Measurements from ENCODE around the gene RWDD4. TPM values are rescaled to one million over a fixed set of nuclear protein-coding genes. Genes with fewer than 3 reads are reported as not detected.

The RWDD4 gene
- total RNA-seq, 4 donors from 2014 or later, result 11.8 to 31.2 (median 19.3) TPM

- H3K36me3 ChIP-seq, result no peaks in the 10 kb centered on the region
- no peaks in the 10 kb centered on the region for H3K9me3 ChIP-seq
- H3K27ac ChIP-seq, result no peak overlapping the region
- DNase-seq, result no peak
- intact Hi-C loops (cut with DNase I; ENCODE audit: low total_unique reads), result no loop called here
- no peak for TF ChIP-seq CTCF (IDR thresholded peaks at IDR 0.05)
- TF ChIP-seq POLR2A (IDR thresholded peaks at IDR 0.05), result no peak
- H3K4me3 ChIP-seq, result no peak overlapping the region
- no peaks in the 10 kb centered on the region for H3K4me1 ChIP-seq
- no peaks in the 10 kb centered on the region for H3K27me3 ChIP-seq
Measured at GRCh38 chr4:183675625-183676024, 16.6 kb upstream of the RWDD4 start.

GRCh38 chr4:183674153-183674552 lies 15.2 kb upstream of the RWDD4 start:
- H3K4me3 ChIP-seq, result no peak overlapping the region

GRCh38 chr4:183670960-183671555 lies 12.1 kb upstream of the RWDD4 start:
- intact Hi-C loops (cut with DNase I; ENCODE audit: low total_unique reads), result no loop called here
- Histone ChIP-seq H3K27me3 (no peaks in the 10 kb centered on the region), H3K4me3 (no peak overlapping the region), H3K36me3 (no peaks in the 10 kb centered on the region), H3K9me3 (no peaks in the 10 kb centered on the region), H3K4me1 (no peaks in the 10 kb centered on the region), H3K27ac (no peak overlapping the region)
- TF ChIP-seq CTCF (IDR thresholded peaks at IDR 0.05), result no peak
- no peak for TF ChIP-seq POLR2A (IDR thresholded peaks at IDR 0.05)
- DNase-seq, result no peak

More at GRCh38 chr4:183674153-183674552, 15.2 kb upstream of the RWDD4 start:
- H3K36me3 ChIP-seq, result no peaks in the 10 kb centered on the region
- intact Hi-C loops (cut with DNase I; ENCODE audit: low total_unique reads), result no loop called here
- DNase-seq, result no peak
- TF ChIP-seq CTCF (IDR thresholded peaks at IDR 0.05) (no peak), POLR2A (IDR thresholded peaks at IDR 0.05) (no peak)
- H3K9me3 ChIP-seq, result no peaks in the 10 kb centered on the region
- H3K27ac ChIP-seq, result no peak overlapping the region
- H3K27me3 ChIP-seq, result no peaks in the 10 kb centered on the region
- no peaks in the 10 kb centered on the region for H3K4me1 ChIP-seq

DNA sequence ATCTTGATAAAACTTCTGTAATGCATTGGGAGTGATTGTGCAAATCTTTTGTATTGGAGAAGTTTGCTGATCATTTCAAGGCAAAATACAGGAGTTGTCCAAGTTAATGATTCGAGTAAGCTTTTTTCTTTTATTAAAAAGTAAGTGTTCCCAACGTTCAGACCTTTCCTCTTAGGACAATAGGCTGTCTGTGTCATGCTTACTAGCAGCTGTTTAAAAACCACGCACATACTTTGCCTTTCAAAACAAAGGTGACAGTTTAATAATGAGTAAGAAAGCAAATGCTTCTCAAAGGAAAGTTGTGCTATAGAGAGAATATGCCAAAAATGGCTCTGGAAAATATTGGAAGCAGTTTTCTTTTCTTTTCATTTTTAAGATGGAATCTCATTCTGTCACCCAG lies 11.3 kb upstream of the RWDD4 start:
- intact Hi-C loops (cut with DNase I; ENCODE audit: low total_unique reads), result no loop called here
- TF ChIP-seq POLR2A (IDR thresholded peaks at IDR 0.05), result no peak
- TF ChIP-seq CTCF (IDR thresholded peaks at IDR 0.05), result no peak
- no peak overlapping the region for H3K4me3 ChIP-seq
- no peak overlapping the region for H3K27ac ChIP-seq
- H3K27me3 ChIP-seq, result no peaks in the 10 kb centered on the region
- H3K4me1 ChIP-seq, result no peaks in the 10 kb centered on the region
- H3K36me3 ChIP-seq, result no peaks in the 10 kb centered on the region
- no peaks in the 10 kb centered on the region for H3K9me3 ChIP-seq
- DNase-seq, result no peak

DNA sequence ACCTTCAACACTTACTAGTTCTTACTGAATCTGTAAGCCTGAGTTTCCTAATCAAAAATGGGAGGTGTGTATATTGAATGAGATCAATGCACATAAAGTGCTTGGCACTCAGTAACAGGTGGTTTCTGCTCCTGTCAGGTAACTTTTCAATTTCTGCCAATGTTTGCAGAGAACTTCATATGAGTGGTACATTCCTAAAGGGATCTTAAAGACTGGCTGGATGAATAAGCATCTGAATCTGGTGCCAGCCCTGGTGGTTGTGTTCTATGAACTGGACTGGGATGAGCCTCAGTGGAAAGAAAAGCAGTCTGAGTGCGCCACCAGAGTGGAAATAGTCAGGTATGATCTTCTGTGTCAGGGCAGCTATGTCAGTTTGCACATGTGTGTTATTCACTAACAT lies 7.1 kb upstream of the RWDD4 start:
- DNase-seq, result no peak

More for the DNA sequence above, 7.1 kb upstream of the RWDD4 start:
- intact Hi-C loops (cut with DNase I; ENCODE audit: low total_unique reads), result no loop called here
- TF ChIP-seq POLR2A (IDR thresholded peaks at IDR 0.05) (no peak), CTCF (IDR thresholded peaks at IDR 0.05) (no peak)
- Histone ChIP-seq H3K4me1 (peaks cover 0 to under 1% of the 10 kb centered on the region in 2 donors), H3K4me3 (no peak overlapping the region), H3K27ac (no peak overlapping the region), H3K36me3 (no peaks in the 10 kb centered on the region), H3K27me3 (no peaks in the 10 kb centered on the region), H3K9me3 (no peaks in the 10 kb centered on the region)

Data from uterus (tissue), 4 donors.